HG03520 (cell line): ENCODE data around the gene PRKG2.
"Not testable (repeated sequence)": the region's sequence is repeated elsewhere in the genome, so short reads cannot be mapped to it uniquely, and the experiment has no call there.

Experiments
- ATAC-seq: cut with Tn5 transposase; IDR thresholded peaks from one replicate; pipeline ENCODE4 v1.9.1; 2021; ENCODE audit warnings: mild to moderate bottlenecking, moderate library complexity; ENCODE audit not compliant: unreplicated experiment

PRKG2 gene

DNA sequence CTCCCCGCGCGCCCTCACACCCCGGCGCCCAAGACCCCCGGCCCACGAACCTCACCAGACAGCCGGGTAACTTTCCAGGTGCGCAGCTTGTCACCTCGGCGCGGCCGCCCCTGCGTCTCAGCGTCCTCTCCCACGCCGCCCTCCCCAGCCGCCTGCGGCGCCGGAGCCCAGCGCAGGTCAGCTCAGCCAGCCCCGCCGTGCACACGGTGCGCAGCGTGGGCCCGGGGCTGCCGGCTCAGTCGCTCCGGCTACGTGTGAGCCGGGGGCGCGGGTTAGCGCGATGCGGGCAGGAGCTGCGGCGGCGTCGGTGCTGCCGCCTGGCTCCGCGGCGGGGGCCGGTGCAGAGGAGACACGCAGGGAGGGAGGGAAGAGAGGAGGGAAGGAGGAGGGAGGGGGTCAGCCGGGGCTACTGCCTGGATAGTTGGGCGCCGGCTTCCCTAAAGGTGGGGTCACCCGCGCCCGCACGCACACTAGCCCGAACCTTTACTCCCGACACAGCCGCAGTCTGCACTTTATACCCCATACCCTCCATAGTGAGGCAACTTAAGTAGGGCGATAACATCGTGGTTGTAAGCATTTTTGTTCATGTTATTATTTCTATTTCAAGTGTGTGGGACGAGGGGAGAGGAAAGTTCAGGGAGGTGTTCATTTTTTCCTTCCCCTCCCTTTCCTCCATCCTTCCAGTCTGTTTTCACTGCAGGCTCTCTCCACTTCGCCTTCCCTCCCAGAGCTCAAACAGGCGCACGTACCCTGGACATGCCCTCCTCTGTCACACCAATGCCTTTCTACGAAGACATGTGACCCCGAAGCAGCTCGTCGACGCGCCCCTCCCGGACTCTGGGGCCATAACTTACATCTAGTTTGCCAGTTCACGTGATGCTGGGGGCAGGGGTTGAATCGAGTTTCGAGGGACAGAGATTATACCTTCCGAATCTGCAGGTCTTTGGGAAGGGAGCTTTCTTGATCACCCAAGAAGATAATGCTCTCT, at the start of gene PRKG2:
PRKG2 (minus strand) TSS at position 342 of the 988 bp plus-strand sequence. CDS start 10,175 bp downstream, outside the sequence.
- no peak for ATAC-seq

DNA sequence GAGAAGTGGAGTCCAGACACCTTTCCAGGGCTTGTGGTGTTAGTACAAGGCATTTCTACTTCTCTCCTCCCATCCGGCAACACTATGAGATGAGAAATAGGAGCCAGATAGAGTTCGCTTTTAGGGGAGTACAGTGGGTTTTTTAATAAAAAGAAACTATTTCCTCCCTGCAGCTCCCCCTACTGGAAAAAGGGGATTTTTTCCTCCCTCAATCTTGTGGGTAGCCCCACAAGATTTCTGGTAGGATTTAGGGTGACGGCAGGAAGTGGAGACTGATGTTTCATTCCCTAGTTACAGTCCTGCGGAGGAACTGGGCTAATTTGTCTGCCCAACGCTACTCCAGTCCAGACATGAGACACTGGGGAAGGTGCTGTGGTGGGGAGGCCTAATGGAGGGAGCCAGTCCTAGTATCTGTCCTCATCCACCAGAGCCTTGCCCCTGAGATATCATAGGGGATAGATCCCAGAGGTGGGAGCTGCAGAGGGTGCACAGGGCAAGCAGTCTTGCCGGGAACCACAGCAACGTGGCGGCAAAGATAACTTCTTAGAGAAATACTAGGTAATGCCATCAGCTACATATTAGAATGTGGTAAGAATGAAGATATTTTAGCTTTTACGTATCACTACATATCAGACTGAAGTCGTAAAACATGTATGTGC, 45.5 kb upstream of the PRKG2 start:
- ATAC-seq, result no peak

DNA sequence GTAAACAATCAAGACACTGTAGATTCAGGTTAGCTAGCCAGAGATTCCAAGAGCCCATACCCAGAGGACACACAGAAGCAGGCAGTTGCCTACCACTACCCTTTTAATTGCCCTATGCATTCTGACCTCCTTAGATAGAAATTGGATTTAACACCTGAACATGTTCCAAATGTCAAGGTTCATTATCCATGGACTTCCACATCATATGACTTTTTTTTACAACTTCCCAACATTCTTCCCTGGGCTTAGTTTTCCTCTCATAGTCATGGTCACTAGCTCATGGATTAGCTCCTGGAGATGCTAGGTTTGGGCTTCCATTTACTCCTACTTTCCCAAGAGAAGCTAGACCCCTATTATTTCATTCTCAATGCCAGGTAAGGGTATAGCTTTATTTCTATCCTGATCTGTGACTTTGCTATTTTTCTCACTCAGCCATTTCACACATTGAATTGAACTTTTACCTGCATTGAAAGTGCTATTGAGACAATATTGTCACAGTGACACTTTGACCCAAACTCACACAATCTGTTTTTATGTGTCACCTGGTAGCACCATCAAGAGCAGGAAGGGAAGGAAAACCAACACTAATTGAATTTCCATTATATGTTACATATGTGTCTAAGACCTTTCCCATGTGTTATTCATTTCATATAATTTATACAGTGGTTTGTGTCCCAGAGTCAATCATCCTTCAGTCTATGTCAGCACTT, 44.0 kb upstream of the PRKG2 start:
- no peak for ATAC-seq

DNA sequence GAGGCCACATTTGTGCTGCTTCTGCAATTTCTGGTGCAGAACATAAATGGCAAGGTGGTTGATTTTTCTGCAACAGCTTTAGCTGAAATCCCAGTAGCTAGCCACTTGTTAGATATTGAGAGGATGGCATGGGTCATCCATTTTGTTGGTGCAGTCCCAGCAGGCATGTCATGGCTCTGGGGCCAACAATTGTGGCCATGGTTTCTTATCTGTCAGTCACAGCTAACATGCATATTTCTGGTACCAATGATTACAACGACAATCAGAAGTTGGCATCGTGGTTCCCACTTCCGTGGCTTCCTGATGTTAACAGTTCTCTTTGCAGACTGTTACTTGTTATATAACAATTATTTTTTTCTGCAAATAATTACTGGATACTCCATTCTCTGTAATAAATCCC, 42.8 kb upstream of the PRKG2 start:
- no peak for ATAC-seq

DNA sequence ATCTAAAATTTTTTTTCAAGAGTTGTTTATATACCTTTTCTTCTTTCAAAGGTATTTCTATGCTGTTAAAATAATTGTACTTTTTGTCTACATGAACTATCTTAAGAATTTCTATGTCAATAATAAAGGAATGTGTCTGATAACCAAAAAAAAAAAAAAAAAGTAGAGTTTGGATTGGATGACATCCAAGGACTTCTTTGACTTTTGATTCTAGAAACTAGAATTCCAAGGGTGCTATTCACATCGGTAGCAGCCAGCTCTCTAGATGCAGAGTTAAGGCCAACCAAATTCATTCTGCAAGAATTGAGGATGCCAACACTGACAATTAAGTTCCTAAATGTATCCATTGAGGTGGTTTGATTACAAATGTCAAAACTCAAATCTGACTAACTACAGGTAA, 42.0 kb upstream of the PRKG2 start:
- ATAC-seq, result no peak

- no peak for ATAC-seq
Measured at GRCh38 chr4:81256059-81256970, 41.3 kb upstream of the PRKG2 start.

GRCh38 chr4:81255524-81255923, 40.5 kb upstream of the PRKG2 start:
- ATAC-seq, result no peak

GRCh38 chr4:81250430-81250829, 35.4 kb upstream of the PRKG2 start:
- ATAC-seq, result no peak

DNA sequence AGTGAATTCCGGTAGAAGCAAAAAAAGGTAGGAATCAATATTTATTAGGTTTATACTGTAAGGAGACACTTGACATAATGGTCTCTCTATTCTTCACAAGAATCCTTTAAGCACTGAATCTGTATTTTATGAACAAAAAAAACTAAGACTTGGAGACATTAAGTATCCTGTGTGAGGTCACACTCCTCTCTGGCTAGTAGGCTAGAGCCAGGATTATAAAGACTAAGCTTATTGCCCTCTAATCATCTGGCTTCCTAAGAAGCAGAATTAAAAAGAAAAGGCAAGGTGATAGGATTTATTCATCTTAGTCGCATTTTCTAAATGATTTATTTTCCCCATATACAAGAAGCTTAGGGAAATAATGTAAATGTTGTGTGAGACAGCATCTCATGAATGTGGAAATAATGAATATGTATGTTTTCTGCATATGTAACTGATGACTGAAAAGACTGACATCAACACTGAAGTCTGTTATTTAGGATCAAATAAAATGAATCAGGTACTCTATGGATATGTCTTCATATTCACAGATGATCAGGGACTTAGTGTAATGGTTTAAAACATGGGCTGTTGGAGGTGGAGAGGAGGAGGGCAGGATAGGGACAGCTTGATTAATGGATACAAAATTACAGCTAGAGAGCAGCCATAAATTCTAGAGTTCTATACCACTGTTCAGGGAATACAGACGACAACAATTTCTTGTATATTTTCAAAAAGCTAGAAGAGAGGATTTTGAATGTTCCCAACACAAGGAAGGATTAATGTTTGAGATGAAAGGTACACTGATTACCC, 30.4 kb upstream of the PRKG2 start:
- no peak for ATAC-seq

GRCh38 chr4:81237791-81238190, 22.8 kb upstream of the PRKG2 start:
- no peak for ATAC-seq

DNA sequence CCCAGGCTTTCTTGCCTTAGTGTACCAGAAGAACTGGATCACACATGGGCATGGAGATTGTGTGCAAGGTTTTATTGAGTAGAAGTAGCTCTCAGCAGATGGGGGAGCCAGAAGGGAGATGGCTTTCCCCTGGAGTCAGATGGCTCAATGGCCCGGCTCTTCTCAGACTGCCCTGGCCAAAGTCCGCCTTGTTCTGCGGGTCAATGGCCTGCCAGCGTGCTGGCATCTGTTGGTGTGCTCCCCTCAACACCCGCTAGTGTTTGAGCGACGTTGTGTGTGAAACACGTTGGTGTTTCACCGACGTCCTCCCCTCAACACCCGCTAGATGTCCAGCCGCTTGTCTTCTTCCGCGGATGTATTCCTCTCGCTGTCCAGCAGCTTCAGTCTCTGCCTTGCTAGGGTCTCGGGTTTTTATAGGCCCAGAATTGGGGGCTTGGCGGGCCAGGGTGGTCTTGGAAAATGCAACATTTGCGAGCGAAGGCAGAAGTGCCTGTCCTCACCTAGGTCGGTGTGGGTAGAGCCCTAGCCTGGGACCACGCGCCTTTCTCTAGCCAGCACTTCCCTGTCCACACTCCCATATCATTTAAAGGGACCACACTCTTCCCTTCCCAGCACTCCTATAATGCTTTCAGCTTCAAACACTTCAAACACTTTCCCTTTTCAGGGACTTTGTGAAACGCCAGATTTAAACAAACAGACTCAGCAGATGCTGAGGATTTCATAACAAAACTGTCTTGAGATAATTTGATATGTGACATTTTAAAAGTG, 21.1 kb upstream of the PRKG2 start:
- no peak for ATAC-seq

DNA sequence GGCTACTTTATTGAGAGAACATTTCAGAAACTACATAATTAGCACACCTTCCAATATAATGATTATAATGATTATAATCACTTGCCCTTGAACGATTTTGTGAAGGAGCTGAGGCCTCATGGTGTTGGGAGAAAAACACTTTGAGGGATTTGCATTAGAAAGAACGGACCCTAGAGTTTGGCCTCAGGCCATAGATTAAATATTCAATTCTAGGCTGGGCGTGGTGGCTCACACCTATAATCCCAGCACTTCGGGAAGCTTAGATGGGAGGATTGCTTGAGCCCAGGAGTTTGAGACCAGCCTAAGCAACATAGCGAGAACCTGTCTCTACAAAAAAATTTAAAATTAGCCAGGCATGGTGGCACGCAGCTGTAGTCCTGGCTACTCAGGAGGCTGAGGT, 12.9 kb upstream of the PRKG2 start:
- no peak for ATAC-seq

DNA sequence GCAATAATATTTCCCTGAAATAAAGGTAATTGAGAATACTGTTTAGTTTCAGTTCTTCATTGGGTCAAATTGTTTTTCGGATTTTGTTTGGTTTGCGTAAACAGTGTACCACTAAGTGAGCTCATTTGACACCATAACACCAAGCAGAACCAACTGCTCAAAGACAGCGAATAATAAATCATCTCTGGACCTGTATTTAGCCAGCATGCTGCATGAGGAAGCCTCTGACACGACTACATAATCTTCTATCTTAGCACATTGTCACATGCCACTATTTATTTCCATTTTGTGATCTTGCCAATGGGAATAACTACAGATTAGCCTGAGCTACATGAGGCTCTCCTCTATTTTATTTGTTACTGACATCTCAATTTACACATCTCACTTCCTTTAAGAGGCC, 12.1 kb upstream of the PRKG2 start:
- no peak for ATAC-seq

GRCh38 chr4:81225252-81225651, 10.2 kb upstream of the PRKG2 start:
- ATAC-seq, result no peak

- ATAC-seq, result not testable (repeated sequence)
Measured at GRCh38 chr4:81222082-81222472, 7.1 kb upstream of the PRKG2 start.

GRCh38 chr4:81221303-81222081, 6.5 kb upstream of the PRKG2 start:
- no peak for ATAC-seq

- no peak for ATAC-seq
Measured at GRCh38 chr4:81220271-81220670, 5.2 kb upstream of the PRKG2 start.

DNA sequence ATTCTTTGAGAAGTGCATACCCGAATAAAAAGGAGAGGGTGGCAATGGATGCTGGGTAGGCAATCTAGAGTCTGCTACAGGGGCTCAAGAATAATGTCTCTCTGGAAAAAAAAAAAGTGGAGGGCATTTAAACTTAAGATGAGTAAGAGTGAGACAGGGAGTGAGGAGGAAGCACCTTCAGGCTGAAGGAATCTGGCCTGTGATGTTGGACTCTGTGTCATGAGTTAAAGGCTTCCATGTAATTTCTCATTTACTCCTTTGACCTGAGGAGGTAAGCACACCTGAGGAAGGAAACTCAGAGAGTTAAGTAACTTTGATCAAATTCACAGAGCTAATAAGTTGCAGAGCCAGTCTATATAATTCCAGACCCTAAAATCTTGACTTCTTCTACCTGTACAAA, 3.2 kb upstream of the PRKG2 start:
- ATAC-seq, result no peak
